Neuron (in vitro differentiated cells): ENCODE data around the gene TSC1.

ENCODE experiments used
- H2AFZ ChIP-seq: one replicate; pipeline ENCODE4 v1.6.1; 2013; ENCODE audit warnings: low read depth, mild to moderate bottlenecking, inconsistent platforms, low read length, moderate library complexity
- H3K27me3 ChIP-seq: one replicate; pipeline ENCODE4 v1.6.1; 2013; ENCODE audit warnings: low read length; ENCODE audit not compliant: insufficient read depth
- H3K36me3 ChIP-seq: one replicate; pipeline ENCODE4 v1.6.1; 2013; ENCODE audit warnings: low read length; ENCODE audit not compliant: insufficient read depth
- H3K4me1 ChIP-seq: one replicate; pipeline ENCODE4 v1.6.1; 2013; ENCODE audit warnings: low read length; ENCODE audit not compliant: insufficient read depth
- H3K4me3 ChIP-seq: 2 replicates; pipeline ENCODE4 v1.5.1; 2013; ENCODE audit warnings: mild to moderate bottlenecking, low read length, moderate library complexity
- H3K9me3 ChIP-seq: one replicate; pipeline ENCODE4 v1.6.1; 2013; ENCODE audit warnings: low read length

TSC1 gene

GRCh38 chr9:132886334-132886725, 58.1 kb downstream of the TSC1 start:
- Histone ChIP-seq H3K36me3 (no peaks in the 10 kb centered on the region), H3K27me3 (no peaks in the 10 kb centered on the region), H3K9me3 (no peaks in the 10 kb centered on the region), H3K4me1 (no peaks in the 10 kb centered on the region), H2AFZ (no peak overlapping the region), H3K4me3 (no peak overlapping the region)

- Histone ChIP-seq H3K9me3 (no peaks in the 10 kb centered on the region), H3K27me3 (no peaks in the 10 kb centered on the region), H2AFZ (no peak overlapping the region), H3K4me3 (no peak overlapping the region), H3K4me1 (no peaks in the 10 kb centered on the region), H3K36me3 (no peaks in the 10 kb centered on the region)
These were observed 58.6 kb downstream of the TSC1 start for GRCh38 chr9:132885720-132886333.

- no peak overlapping the region for H2AFZ ChIP-seq
These were observed 60.8 kb downstream of the TSC1 start for GRCh38 chr9:132883349-132884294.

GRCh38 chr9:132882616-132883015, 61.8 kb downstream of the TSC1 start:
- Histone ChIP-seq H3K4me3 (no peak overlapping the region), H2AFZ (no peak overlapping the region), H3K36me3 (no peaks in the 10 kb centered on the region), H3K27me3 (no peaks in the 10 kb centered on the region), H3K9me3 (no peaks in the 10 kb centered on the region), H3K4me1 (no peaks in the 10 kb centered on the region)

More at GRCh38 chr9:132883349-132884294, 60.8 kb downstream of the TSC1 start:
- no peaks in the 10 kb centered on the region for H3K9me3 ChIP-seq
- no peaks in the 10 kb centered on the region for H3K27me3 ChIP-seq
- no peaks in the 10 kb centered on the region for H3K36me3 ChIP-seq
- H3K4me1 ChIP-seq = no peaks in the 10 kb centered on the region
- no peak overlapping the region for H3K4me3 ChIP-seq

GRCh38 chr9:132881826-132882225, 62.6 kb downstream of the TSC1 start:
- Histone ChIP-seq H3K27me3 (no peaks in the 10 kb centered on the region), H3K36me3 (no peaks in the 10 kb centered on the region), H3K4me3 (no peak overlapping the region), H2AFZ (no peak overlapping the region), H3K9me3 (no peaks in the 10 kb centered on the region), H3K4me1 (no peaks in the 10 kb centered on the region)

GRCh38 chr9:132880324-132880661, 64.1 kb downstream of the TSC1 start:
- Histone ChIP-seq H2AFZ (no peak overlapping the region), H3K4me1 (no peaks in the 10 kb centered on the region), H3K36me3 (no peaks in the 10 kb centered on the region), H3K4me3 (no peak overlapping the region), H3K9me3 (no peaks in the 10 kb centered on the region), H3K27me3 (no peaks in the 10 kb centered on the region)

- peak overlapping the region; percentile 92 for H3K4me3 ChIP-seq
These were observed 64.7 kb downstream of the TSC1 start for GRCh38 chr9:132879457-132880323.

GRCh38 chr9:132878695-132879456, 65.5 kb downstream of the TSC1 start, which contains the start of gene SPACA9:
TSS of gene SPACA9 (plus strand) at chr9:132878898. CDS start at chr9:132883948, 5,050 bp downstream.
- Histone ChIP-seq H3K4me1 (no peaks in the 10 kb centered on the region), H3K4me3 (peak within 1 kb of the TSS; percentile 92), H3K9me3 (no peaks in the 10 kb centered on the region), H2AFZ (peak within 1 kb of the TSS; percentile 90), H3K36me3 (no peaks in the 10 kb centered on the region), H3K27me3 (no peaks in the 10 kb centered on the region)

More at GRCh38 chr9:132879457-132880323, 64.7 kb downstream of the TSC1 start:
- Histone ChIP-seq H3K9me3 (no peaks in the 10 kb centered on the region), H3K4me1 (no peaks in the 10 kb centered on the region), H3K36me3 (no peaks in the 10 kb centered on the region), H2AFZ (no peak overlapping the region), H3K27me3 (no peaks in the 10 kb centered on the region)

- Histone ChIP-seq H3K27me3 (no peaks in the 10 kb centered on the region), H3K4me1 (no peaks in the 10 kb centered on the region), H2AFZ (peak within 1 kb of the TSS; percentile 90), H3K4me3 (peak within 1 kb of the TSS; percentile 92), H3K9me3 (no peaks in the 10 kb centered on the region), H3K36me3 (no peaks in the 10 kb centered on the region)
These were observed 66.4 kb downstream of the TSC1 start, which contains the start of gene AK8 for GRCh38 chr9:132877824-132878694. TSS of gene AK8 (minus strand) at chr9:132878284. CDS start at chr9:132878255, 29 bp downstream.

- Histone ChIP-seq H3K36me3 (no peaks in the 10 kb centered on the region), H3K9me3 (no peaks in the 10 kb centered on the region), H2AFZ (peak overlapping the region; percentile 90), H3K4me1 (no peaks in the 10 kb centered on the region), H3K27me3 (no peaks in the 10 kb centered on the region), H3K4me3 (peak overlapping the region; percentile 92)
These were observed 67.0 kb downstream of the TSC1 start for GRCh38 chr9:132877458-132877823.

- no peaks in the 10 kb centered on the region for H3K9me3 ChIP-seq
- no peaks in the 10 kb centered on the region for H3K36me3 ChIP-seq
- no peak overlapping the region for H2AFZ ChIP-seq
These were observed 67.6 kb downstream of the TSC1 start for GRCh38 chr9:132876849-132877248.

More at GRCh38 chr9:132876849-132877248, 67.6 kb downstream of the TSC1 start:
- no peaks in the 10 kb centered on the region for H3K4me1 ChIP-seq
- no peaks in the 10 kb centered on the region for H3K27me3 ChIP-seq
- H3K4me3 ChIP-seq = peak overlapping the region; percentile 92
